Activated T-helper 9 cell treated with anti-CD3 and anti-CD28 coated beads, Interleukin-2, amount 50 U/mL, for 16 hours (primary cell): ENCODE results near the gene SLU7.
A peak's percentile ranks its signal among the peaks of the same experiment; 100 is the strongest.

Source experiments
- DNase-seq: peaks from one replicate; pipeline ENCODE4 v3.0.0-alpha.2; 2020; ENCODE audit warnings: low read depth

Gene SLU7

DNA sequence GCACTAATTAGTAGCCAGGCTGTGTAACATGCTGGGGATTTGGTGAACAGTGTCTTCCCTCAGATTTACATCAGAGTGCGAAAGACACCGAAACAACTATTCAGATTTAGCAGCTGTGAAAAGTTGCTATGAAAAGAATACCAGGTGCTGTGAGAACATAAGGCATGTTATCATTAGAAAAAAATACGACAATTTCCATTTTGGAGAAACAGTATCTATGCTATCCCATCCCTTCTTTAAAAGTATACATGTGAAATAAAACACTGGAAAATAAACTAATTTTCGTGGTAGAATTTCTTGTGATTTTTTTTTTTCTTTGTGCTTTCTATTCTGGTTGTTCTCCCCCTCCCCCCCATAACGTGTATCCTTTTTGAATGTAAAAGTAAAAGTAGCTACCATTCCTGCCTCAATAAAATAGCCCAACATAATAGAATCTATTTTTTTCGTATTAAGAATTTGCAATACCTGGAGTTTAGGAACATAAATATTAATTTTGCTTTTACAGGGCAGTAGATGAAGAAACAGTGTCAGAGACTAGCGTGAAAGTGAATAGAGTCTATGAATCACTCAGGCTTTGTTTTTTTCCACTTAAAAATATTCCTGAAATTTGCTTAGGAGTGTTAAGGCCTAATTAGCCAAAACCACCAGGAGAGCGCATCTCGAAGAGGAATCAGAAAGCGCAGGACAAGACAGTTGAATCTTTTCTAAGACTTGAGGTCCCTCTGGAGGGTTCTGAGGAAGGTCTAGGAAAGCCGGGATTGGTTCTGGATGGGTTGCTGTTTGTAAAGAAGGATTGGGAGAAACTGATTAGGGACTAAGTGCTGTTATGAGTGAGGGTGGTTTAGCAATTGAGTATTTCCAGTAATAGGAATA, 813 bp upstream of the SLU7 start:
- DNase-seq = no peak

DNA sequence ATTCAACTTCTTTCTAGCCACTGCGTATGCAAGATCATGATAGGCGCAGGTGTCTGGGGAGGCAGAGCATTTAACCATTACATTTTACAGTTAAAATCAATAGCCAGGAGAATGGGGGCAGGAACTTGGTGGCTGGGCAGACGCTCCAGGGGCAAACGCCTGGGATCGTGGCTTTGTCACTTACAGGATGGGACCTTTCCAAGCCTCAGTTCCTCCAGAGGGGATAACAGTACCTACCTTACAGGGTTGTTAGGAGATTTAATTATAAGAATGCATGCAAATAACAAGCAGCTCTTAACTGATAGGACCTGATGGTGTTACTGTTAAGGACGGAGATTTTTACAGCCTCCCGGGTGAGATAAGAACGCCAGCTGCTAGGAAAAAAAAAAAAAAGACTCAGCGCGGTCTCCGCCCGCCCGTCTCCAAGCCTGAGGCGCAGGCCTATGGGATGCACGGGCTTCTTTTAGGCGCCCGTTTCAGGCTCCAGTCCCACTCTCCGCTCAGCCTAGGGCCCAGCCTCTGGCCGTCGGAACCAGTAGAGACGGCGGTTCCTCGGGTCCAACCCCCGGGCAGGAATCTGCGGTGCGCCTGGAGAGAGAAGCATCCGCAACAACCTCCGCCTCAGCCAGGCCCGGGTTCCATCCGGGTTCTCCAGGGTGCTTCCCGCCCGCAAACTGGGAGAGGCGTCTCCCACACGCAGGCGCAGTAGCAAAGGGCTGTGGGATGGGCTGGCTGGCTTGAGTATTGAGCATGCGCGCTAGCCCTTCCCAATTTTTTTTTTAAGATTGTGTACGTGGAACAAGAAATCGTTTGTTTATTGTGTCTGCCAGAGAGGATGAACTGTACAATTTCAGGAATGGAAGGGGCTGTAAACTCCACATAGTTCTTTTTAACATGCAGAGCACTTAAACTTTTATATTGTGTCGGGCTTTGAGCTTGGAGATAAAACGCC, 19.2 kb downstream of the SLU7 start, which contains the start of gene FAM200C:
TSS of gene FAM200C (minus strand) at position 653 of the 952 bp plus-strand sequence. CDS start 4,564 bp downstream, outside the sequence.
- peak; percentile 51 for DNase-seq

- no peak for DNase-seq
These were observed 20.1 kb downstream of the SLU7 start for GRCh38 chr5:160398806-160399205.

DNA sequence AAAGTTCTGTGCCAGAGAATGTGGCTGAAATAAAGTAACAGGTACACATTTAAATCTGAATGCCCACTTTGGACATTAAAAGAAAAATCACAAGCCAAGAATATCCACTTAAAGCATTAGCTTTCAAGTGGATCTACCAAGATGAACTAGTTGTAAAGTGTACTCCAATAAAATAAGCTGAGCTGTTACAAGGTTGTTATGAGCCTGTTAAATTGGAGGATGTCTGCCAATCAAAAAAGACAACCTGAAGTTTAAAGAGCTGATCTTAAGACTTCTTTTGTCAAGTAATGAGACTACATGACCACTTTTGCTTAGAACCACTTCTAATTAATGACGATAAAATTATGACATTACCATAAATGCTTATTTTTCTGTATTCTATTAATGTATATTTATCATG, 21.4 kb downstream of the SLU7 start:
- DNase-seq = no peak

DNA sequence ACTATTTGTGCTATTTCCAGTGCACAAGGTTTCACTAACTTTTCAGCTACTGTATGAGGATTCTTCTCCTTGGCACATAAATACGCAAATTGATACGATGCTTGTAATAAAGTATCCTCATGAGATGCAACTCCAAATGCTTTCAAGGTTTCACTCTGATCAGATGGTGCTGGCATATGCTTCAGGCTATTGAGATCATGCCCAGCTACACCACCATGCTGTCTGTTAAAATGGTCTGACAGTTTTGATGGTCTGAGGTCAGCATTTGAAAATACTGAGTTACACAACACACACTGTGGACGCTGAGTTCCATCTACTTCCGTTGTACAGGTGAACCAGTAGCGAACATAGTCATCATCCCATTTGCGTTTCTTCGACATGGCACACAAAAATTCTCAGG, 23.8 kb downstream of the SLU7 start:
- no peak for DNase-seq

- DNase-seq = no peak
These were observed 27.8 kb downstream of the SLU7 start for GRCh38 chr5:160390787-160391696.

GRCh38 chr5:160387445-160387844, 31.4 kb downstream of the SLU7 start:
- no peak for DNase-seq

- DNase-seq = no peak
These were observed 33.4 kb downstream of the SLU7 start for GRCh38 chr5:160385496-160385895.

DNA sequence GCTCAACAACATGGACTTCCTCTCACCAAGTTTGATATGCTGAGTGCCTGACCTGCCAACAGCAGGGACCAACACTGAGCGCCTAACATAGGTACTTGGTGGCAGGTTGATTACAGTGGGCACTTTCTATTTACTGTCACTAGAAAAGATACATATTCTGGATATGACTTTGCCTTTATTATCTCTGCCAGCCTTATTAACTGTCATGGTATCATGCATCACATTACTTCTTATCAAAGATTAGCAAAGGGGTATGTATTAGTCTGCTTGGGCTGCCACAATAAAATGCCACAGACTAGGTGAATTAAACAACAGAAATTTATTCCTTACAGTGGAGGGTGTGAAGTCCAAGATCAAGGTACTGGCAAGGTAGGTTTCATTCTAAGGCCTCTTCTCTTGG, 34.2 kb downstream of the SLU7 start:
- no peak for DNase-seq

- no peak for DNase-seq
These were observed 36.5 kb downstream of the SLU7 start for GRCh38 chr5:160382346-160382745.

- DNase-seq = no peak
These were observed 38.8 kb downstream of the SLU7 start for GRCh38 chr5:160380041-160380440.

DNA sequence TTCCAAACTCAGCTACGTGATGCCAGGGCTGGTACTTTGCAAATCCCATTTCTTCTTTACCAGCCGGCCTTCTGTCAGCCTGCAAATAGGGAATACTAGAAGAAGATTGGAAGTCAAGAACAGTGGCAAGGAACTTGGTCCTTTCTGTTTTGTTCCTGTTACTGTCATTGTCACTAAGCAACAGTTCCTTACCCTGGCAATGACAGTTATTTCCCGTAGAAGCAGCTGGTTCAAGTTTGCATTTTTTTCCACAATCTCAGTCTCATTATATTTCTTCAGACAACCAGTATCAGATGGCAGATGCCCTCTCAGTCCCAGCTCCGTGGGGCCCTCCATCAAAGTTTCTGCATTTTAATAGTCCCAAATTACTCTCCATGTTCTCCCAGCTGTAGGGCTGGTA, 39.4 kb downstream of the SLU7 start:
- no peak for DNase-seq

DNA sequence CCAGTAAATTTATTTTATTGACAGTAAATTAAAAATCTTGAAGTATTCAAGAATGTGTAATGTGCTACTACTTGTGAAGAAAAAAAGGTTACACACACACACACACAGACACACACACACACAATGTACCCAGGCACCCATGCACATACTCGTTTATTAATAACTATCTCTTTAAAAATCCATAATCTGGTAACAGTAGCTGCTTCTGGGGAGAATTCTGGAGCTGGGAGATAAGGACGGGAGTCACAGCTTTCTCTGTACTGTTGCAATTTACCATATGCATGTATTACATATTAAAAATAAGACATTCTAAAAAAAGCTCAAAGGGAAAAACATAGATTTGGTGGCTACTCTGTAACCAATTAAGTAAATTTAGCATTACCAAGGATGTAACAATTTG, 40.6 kb downstream of the SLU7 start:
- no peak for DNase-seq

DNA sequence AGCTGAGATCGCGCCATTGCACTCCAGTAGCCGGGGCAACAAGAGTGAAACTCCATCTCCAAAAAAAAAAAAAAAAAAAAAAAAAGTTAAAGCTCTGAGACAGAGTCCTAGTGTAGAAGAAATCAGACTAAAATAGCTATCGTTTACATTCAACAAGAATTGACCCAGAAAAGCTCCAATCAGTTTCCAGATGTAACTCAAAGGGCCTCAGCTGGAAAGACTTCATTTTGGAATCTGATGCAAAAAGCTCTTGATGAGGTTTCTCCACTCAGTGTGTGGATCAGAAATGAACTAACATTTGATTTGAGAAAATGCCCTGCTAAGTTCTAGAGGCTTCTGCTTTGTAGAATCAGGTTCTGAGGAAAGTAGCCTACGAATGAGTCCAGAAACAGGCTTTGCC, 41.2 kb downstream of the SLU7 start:
- no peak for DNase-seq

DNA sequence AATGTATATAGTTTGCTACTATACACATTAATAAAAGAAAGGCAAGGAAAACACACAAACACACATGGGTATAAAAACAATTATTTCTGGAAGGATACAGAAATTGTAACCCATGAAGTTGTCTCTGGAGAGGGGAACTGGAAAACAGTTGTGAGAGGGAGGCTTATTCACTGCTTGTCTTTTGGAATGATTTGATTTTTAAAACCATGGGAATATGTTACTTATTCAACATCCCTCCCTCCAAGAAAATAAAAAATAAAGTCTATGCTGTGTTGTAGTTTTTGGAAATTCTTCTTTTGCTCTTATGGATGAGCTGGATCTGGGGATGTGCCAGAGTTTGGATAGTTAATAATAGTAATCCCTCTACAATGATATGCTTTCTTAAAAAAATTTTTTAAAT, 42.5 kb downstream of the SLU7 start:
- DNase-seq = no peak

- DNase-seq = no peak
These were observed 43.2 kb downstream of the SLU7 start for GRCh38 chr5:160375701-160376100.

- no peak for DNase-seq
These were observed 43.7 kb downstream of the SLU7 start for GRCh38 chr5:160375166-160375565.

GRCh38 chr5:160371294-160371693, 47.6 kb downstream of the SLU7 start:
- no peak for DNase-seq

GRCh38 chr5:160370713-160371034, 48.2 kb downstream of the SLU7 start:
- DNase-seq = no peak

- no peak for DNase-seq
These were observed 48.7 kb downstream of the SLU7 start, which contains the start of gene C1QTNF2 for GRCh38 chr5:160369990-160370712. Gene C1QTNF2 (minus strand): TSS chr5:160370626. CDS start chr5:160355011, 15,615 bp downstream.

DNA sequence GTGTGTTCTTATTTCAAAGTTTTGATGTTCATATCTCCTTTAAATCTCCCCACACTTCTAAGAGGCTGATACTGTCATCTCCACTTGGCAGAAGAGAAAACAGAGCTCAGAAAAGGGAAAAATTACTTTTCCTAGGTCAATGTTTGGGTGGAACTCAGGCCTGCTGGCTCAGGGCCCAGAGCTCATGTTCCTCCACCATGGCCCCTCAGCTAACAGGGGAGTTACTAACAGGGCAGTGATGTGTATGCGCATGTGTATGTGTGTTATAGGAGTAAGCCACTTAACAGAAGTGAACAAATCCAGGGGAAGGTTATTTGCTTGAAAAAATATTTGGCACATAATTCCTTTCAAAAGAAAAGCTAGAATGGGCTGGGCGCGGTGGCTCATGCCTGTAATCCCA, 51.0 kb downstream of the SLU7 start:
- DNase-seq = no peak
